Mucosa of stomach (tissue), 1 donor: ENCODE measurements around the gene PAPOLG.

Experiments
- H3K27me3 ChIP-seq: one replicate; pipeline ENCODE4 v1.7.0; 2013; ENCODE audit warnings: mild to moderate bottlenecking, low read length; ENCODE audit not compliant: control insufficient read depth, insufficient read depth
- H3K36me3 ChIP-seq: one replicate; pipeline ENCODE4 v1.7.0; 2013; ENCODE audit warnings: low read length; ENCODE audit not compliant: control insufficient read depth, insufficient read depth
- H3K4me1 ChIP-seq: one replicate; pipeline ENCODE4 v1.7.0; 2013; ENCODE audit warnings: mild to moderate bottlenecking, low read length; ENCODE audit not compliant: control insufficient read depth, insufficient read depth
- H3K4me3 ChIP-seq: one replicate; pipeline ENCODE4 v1.7.0; 2013; ENCODE audit warnings: low read length
- H3K9ac ChIP-seq: one replicate; pipeline ENCODE4 v1.7.0; 2013; ENCODE audit warnings: mild to moderate bottlenecking, low read length, moderate library complexity
- H3K9me3 ChIP-seq: one replicate; pipeline ENCODE4 v1.7.0; 2013; ENCODE audit warnings: mild to moderate bottlenecking, low read length, moderate library complexity; ENCODE audit not compliant: control insufficient read depth
- donor health status: Pancreatic carcinoma.

The PAPOLG gene

GRCh38 chr2:60830991-60831390 lies 74.9 kb downstream of the PAPOLG start:
- H3K36me3 ChIP-seq: no peaks in the 10 kb centered on the region
- H3K27me3 ChIP-seq: peaks cover 13% of the 10 kb centered on the region
- no peaks in the 10 kb centered on the region for H3K4me1 ChIP-seq
- no peak overlapping the region for H3K4me3 ChIP-seq
- H3K9ac ChIP-seq: no peak overlapping the region
- no peaks in the 10 kb centered on the region for H3K9me3 ChIP-seq

- H3K9me3 ChIP-seq: no peaks in the 10 kb centered on the region
Observed at GRCh38 chr2:60831921-60832320, 75.9 kb downstream of the PAPOLG start.

DNA sequence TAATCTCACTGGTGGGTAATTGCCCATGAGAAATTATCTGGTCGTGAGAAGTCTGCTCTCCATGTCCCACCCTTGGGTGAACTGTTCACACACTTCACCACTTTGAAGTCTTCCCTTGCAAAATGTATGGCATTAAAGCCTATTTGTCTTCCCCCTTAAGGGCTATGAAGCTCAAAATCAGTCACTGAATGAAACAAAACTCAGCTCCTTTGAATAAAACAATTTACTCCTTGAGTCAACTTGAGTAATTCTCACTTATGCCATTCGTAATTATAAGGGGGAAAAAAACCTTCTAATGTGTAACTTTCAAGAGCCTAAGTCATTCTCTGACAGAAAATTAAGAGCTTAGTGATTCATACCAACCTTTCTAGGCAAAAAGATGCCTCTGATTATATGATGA lies 76.6 kb downstream of the PAPOLG start:
- H3K4me1 ChIP-seq: no peaks in the 10 kb centered on the region
- H3K36me3 ChIP-seq: no peaks in the 10 kb centered on the region
- H3K27me3 ChIP-seq: peaks cover 14% of the 10 kb centered on the region
- H3K9me3 ChIP-seq: no peaks in the 10 kb centered on the region
- no peak overlapping the region for H3K4me3 ChIP-seq
- H3K9ac ChIP-seq: no peak overlapping the region

More at GRCh38 chr2:60831921-60832320, 75.9 kb downstream of the PAPOLG start:
- no peaks in the 10 kb centered on the region for H3K4me1 ChIP-seq
- no peaks in the 10 kb centered on the region for H3K36me3 ChIP-seq
- H3K27me3 ChIP-seq: peaks cover 14% of the 10 kb centered on the region
- H3K9ac ChIP-seq: no peak overlapping the region
- H3K4me3 ChIP-seq: no peak overlapping the region

- H3K4me1 ChIP-seq: no peaks in the 10 kb centered on the region
- no peaks in the 10 kb centered on the region for H3K9me3 ChIP-seq
- peaks cover 14% of the 10 kb centered on the region for H3K27me3 ChIP-seq
- H3K9ac ChIP-seq: no peak overlapping the region
- no peaks in the 10 kb centered on the region for H3K36me3 ChIP-seq
- no peak overlapping the region for H3K4me3 ChIP-seq
Observed at GRCh38 chr2:60834270-60834717, 78.2 kb downstream of the PAPOLG start.

DNA sequence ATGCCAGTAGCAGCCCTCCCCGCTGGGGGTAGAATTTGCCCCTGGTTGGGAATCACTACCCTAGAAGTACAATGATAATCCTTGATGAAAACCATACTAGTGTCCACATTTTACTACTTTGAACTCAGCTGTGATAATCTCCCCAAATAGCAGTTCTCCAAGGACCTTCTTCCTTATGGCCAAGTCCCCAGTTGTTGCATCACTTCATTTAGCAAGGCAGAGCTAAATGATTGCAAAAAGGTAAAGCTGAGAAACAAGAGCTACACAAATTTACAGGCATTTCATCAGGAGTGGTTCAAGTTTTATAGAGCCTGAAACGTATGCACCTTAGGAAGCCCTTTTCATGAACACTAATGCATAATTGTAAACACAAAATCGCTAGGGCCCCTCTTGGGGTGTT lies 80.4 kb downstream of the PAPOLG start:
- no peaks in the 10 kb centered on the region for H3K9me3 ChIP-seq
- peaks cover 7% of the 10 kb centered on the region for H3K27me3 ChIP-seq

DNA sequence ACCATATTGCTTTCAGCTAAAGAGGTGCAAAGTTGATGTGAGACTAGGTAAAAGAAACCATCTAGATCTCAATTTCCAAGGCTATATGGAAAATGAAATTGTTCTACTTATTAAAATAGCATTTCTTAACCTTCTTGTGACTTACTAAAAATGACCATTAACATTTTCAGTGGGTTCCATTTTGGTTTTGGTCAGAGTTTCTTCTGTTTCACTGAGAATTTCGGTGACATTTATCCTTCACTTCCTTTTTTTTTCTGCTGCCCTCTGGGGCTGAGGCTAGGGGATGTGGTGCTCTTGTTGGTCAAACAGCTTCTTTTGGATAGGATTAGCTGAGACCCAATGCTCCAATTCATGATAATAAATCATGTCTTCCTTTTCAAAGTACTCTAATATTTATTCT lies 81.1 kb downstream of the PAPOLG start:
- no peaks in the 10 kb centered on the region for H3K36me3 ChIP-seq
- H3K4me3 ChIP-seq: no peak overlapping the region
- no peak overlapping the region for H3K9ac ChIP-seq
- H3K27me3 ChIP-seq: peaks cover 7% of the 10 kb centered on the region
- H3K9me3 ChIP-seq: no peaks in the 10 kb centered on the region
- no peaks in the 10 kb centered on the region for H3K4me1 ChIP-seq

More for the DNA sequence above, 80.4 kb downstream of the PAPOLG start:
- Histone ChIP-seq H3K9ac (no peak overlapping the region), H3K4me3 (no peak overlapping the region), H3K36me3 (no peaks in the 10 kb centered on the region), H3K4me1 (no peaks in the 10 kb centered on the region)

- Histone ChIP-seq H3K9ac (no peak overlapping the region), H3K36me3 (no peaks in the 10 kb centered on the region), H3K9me3 (no peaks in the 10 kb centered on the region), H3K4me1 (no peaks in the 10 kb centered on the region), H3K4me3 (no peak overlapping the region), H3K27me3 (peaks cover 7% of the 10 kb centered on the region)
Observed at GRCh38 chr2:60838481-60838880, 82.4 kb downstream of the PAPOLG start.

GRCh38 chr2:60839126-60839813 lies 83.2 kb downstream of the PAPOLG start:
- Histone ChIP-seq H3K4me3 (no peak overlapping the region), H3K27me3 (peaks cover 7% of the 10 kb centered on the region), H3K4me1 (no peaks in the 10 kb centered on the region), H3K9me3 (no peaks in the 10 kb centered on the region), H3K36me3 (no peaks in the 10 kb centered on the region), H3K9ac (no peak overlapping the region)

GRCh38 chr2:60840880-60841279 lies 84.8 kb downstream of the PAPOLG start:
- Histone ChIP-seq H3K4me1 (no peaks in the 10 kb centered on the region), H3K27me3 (peaks cover 1% of the 10 kb centered on the region), H3K4me3 (no peak overlapping the region), H3K9me3 (no peaks in the 10 kb centered on the region), H3K36me3 (no peaks in the 10 kb centered on the region), H3K9ac (no peak overlapping the region)

DNA sequence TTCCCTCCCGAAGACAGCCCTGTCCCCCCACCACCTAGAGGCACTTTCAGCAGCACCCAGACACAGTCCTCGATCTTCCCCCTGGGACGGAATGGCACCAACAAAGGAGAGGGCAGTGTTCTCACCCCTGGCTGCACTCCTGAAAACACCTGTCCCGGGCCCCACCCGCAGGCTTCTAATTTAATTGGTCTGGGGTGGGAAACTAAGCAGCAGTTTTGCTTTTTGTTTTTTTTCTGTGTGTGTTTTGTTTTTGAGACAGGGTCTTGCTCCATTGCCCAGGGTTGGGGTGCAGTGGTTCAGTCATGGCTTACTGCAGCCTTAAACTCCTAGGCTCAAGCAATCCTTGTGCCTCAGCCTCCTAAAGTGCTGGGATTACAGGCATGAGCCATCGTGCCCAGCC lies 86.9 kb downstream of the PAPOLG start:
- H3K4me1 ChIP-seq: no peaks in the 10 kb centered on the region

DNA sequence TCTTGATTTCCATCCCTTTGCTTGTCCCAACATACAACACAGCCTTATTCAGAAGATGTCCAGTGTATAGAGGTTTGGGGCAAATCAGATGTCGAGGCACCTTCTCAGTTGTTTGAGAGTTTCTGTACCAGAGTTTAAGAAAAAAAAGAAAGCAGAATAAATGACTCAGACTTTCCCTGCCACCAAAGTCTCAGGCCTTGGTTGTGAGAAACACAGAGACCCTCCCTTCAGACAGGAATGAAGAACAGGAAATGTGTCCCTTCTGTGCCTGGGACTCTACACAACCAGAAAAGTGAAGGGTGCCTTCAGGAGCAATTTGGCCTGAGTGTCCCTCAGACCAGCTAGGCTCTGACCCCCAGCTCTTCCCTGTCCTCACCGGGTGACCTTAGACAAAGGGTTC lies 88.0 kb downstream of the PAPOLG start:
- Histone ChIP-seq H3K9ac (no peak overlapping the region), H3K4me3 (no peak overlapping the region), H3K36me3 (no peaks in the 10 kb centered on the region), H3K9me3 (no peaks in the 10 kb centered on the region), H3K4me1 (no peaks in the 10 kb centered on the region), H3K27me3 (no peaks in the 10 kb centered on the region)

More for the DNA sequence above, 86.9 kb downstream of the PAPOLG start:
- no peak overlapping the region for H3K4me3 ChIP-seq
- H3K9ac ChIP-seq: no peak overlapping the region
- H3K27me3 ChIP-seq: no peaks in the 10 kb centered on the region
- no peaks in the 10 kb centered on the region for H3K36me3 ChIP-seq
- no peaks in the 10 kb centered on the region for H3K9me3 ChIP-seq

- no peaks in the 10 kb centered on the region for H3K9me3 ChIP-seq
- no peaks in the 10 kb centered on the region for H3K27me3 ChIP-seq
- no peak overlapping the region for H3K9ac ChIP-seq
- H3K4me1 ChIP-seq: no peaks in the 10 kb centered on the region
- H3K36me3 ChIP-seq: no peaks in the 10 kb centered on the region
- H3K4me3 ChIP-seq: no peak overlapping the region
Observed at GRCh38 chr2:60847854-60848253, 91.8 kb downstream of the PAPOLG start.
